Right ventricle myocardium superior (tissue), 1 donor: ENCODE measurements around the gene PARL. TPM values are rescaled to one million over a fixed set of nuclear protein-coding genes. Genes with fewer than 3 reads are reported as not detected.

Experiments used
- ATAC-seq: fragments of 200-7000 bp; cut with Tn5 transposase; one replicate; pipeline ENCODE4 v1.9.1; 2020; ENCODE audit warnings: mild to moderate bottlenecking; ENCODE audit not compliant: poor library complexity
- DNase-seq: peaks from one replicate; pipeline ENCODE4 v3.0.0-alpha.2; 2020
- intact Hi-C: fragments of 100-400 bp; cut with DNase I; formaldehyde crosslinking; loops from one replicate; pipeline ENCODE4 v1.11.2; 2022
- total RNA-seq: library from RNA; stranded (reverse); fragmentation: NEBNext Ultra II Directional; extraction: Animal tissue kit (Norgen Biotek cat#: 25700); gene quantifications from one replicate; pipeline ENCODE4 v1.2.1, GENCODE V29; 2021
- donor health status: DM: no; HTN: yes; CAD: no; lungs with severe emphysema.

The PARL gene
- total RNA-seq, 1 donor from 2014 or later = 57.2 TPM

- ATAC-seq (no peak), DNase-seq (no peak)
- intact Hi-C loops = no loop called here
Observed at GRCh38 chr3:183875411-183875810, 9.3 kb downstream of the PARL start.

GRCh38 chr3:183873914-183874313, 10.8 kb downstream of the PARL start:
- DNase-seq = no peak
- intact Hi-C loops = no loop called here
- ATAC-seq = no peak

- DNase-seq = no peak
- intact Hi-C loops = no loop called here
- ATAC-seq = no peak
Observed at GRCh38 chr3:183871541-183871940, 13.1 kb downstream of the PARL start.

- no peak for ATAC-seq
- intact Hi-C loops = no loop called here
- no peak for DNase-seq
Observed at GRCh38 chr3:183870563-183870962, 14.1 kb downstream of the PARL start.

GRCh38 chr3:183868796-183869195, 15.9 kb downstream of the PARL start:
- intact Hi-C loops = no loop called here
- ATAC-seq = no peak
- no peak for DNase-seq

GRCh38 chr3:183862610-183863009, 22.1 kb downstream of the PARL start:
- no peak for ATAC-seq
- intact Hi-C loops = no loop called here
- DNase-seq = no peak

- intact Hi-C loops = no loop called here
- ATAC-seq (no peak), DNase-seq (no peak)
Observed at GRCh38 chr3:183857863-183858262, 26.8 kb downstream of the PARL start.

- intact Hi-C loops = no loop called here
- ATAC-seq = no peak
Observed at GRCh38 chr3:183854318-183855035, 30.2 kb downstream of the PARL start.

GRCh38 chr3:183845608-183846288, 38.9 kb downstream of the PARL start:
- ATAC-seq = no peak
- DNase-seq = no peak
- intact Hi-C loops = no loop called here

More at GRCh38 chr3:183854318-183855035, 30.2 kb downstream of the PARL start:
- no peak for DNase-seq

GRCh38 chr3:183845090-183845489, 39.6 kb downstream of the PARL start:
- ATAC-seq (no peak), DNase-seq (no peak)
- intact Hi-C loops = no loop called here

GRCh38 chr3:183844606-183845005, 40.1 kb downstream of the PARL start:
- DNase-seq = no peak
- ATAC-seq = no peak
- intact Hi-C loops = no loop called here

- intact Hi-C loops = no loop called here
Observed at GRCh38 chr3:183839751-183840150, 44.9 kb downstream of the PARL start.

GRCh38 chr3:183837894-183838293, 46.8 kb downstream of the PARL start:
- intact Hi-C loops = no loop called here
- DNase-seq (no peak), ATAC-seq (no peak)

More at GRCh38 chr3:183839751-183840150, 44.9 kb downstream of the PARL start:
- DNase-seq = no peak
- ATAC-seq = no peak

- intact Hi-C loops = no loop called here
- DNase-seq (no peak), ATAC-seq (no peak)
Observed at GRCh38 chr3:183837390-183837789, 47.3 kb downstream of the PARL start.

GRCh38 chr3:183833516-183833915, 51.2 kb downstream of the PARL start:
- DNase-seq (no peak), ATAC-seq (no peak)
- intact Hi-C loops = no loop called here

- ATAC-seq = no peak
- no peak for DNase-seq
- intact Hi-C loops = no loop called here
Observed at GRCh38 chr3:183830187-183830586, 54.5 kb downstream of the PARL start.

GRCh38 chr3:183829466-183829865, 55.2 kb downstream of the PARL start:
- intact Hi-C loops = no loop called here
- no peak for DNase-seq
- no peak for ATAC-seq

- ATAC-seq (no peak), DNase-seq (no peak)
- intact Hi-C loops = no loop called here
Observed at GRCh38 chr3:183828538-183828870, 56.2 kb downstream of the PARL start.

- ATAC-seq (no peak), DNase-seq (no peak)
- intact Hi-C loops = no loop called here
Observed at GRCh38 chr3:183827809-183828537, 56.7 kb downstream of the PARL start.
